CD14-positive monocyte (primary cell): Measurements from ENCODE around the gene PIK3IP1. TPM values are rescaled to one million over a fixed set of nuclear protein-coding genes. Genes with fewer than 3 reads are reported as not detected.

Source experiments
- DNase-seq, 3 donors: peaks; one replicate each; pipeline ENCODE4 v3.0.0-alpha.2; 2011 to 2022
- H2AFZ ChIP-seq: 2 replicates; pipeline ENCODE4 v1.6.0; 2012; ENCODE audit warnings: mild to moderate bottlenecking, low read depth, low read length, inconsistent platforms; ENCODE audit not compliant: insufficient read depth, poor library complexity, severe bottlenecking
- H3K27ac ChIP-seq, 2 donors: 1 replicate in 1 of 2; 2 replicates in 1 of 2; pipeline ENCODE4 v1.5.1; 2012 to 2013; ENCODE audit warnings: low read length in 2 of 2, control low read depth in 1 of 2, inconsistent platforms in 1 of 2, low read depth in 1 of 2, mild to moderate bottlenecking in 1 of 2
- H3K27me3 ChIP-seq, 2 donors: one replicate each; pipeline versions ENCODE4 v1.6.0 to v1.6.1; 2011 to 2013; ENCODE audit warnings: low read length in 2 of 2; ENCODE audit not compliant: control insufficient read depth in 2 of 2, insufficient read depth in 2 of 2
- H3K36me3 ChIP-seq, 2 donors: replicated peaks in 1 of 2; 1 replicate in 1 of 2; 2 replicates in 1 of 2; pipeline versions ENCODE4 v1.5.1 to v1.6.1; 2012 to 2013; ENCODE audit warnings: low read length in 2 of 2, control low read depth in 1 of 2, inconsistent platforms in 1 of 2, mild to moderate bottlenecking in 1 of 2; ENCODE audit not compliant: insufficient read depth in 2 of 2, control insufficient read depth in 1 of 2
- H3K4me1 ChIP-seq, 2 donors: 1 replicate in 1 of 2; 2 replicates in 1 of 2; pipeline versions ENCODE4 v1.5.1 to v1.6.1; 2012 to 2013; ENCODE audit warnings: low read length in 2 of 2, control low read depth in 1 of 2, inconsistent platforms in 1 of 2, mild to moderate bottlenecking in 1 of 2, moderate library complexity in 1 of 2; ENCODE audit not compliant: insufficient read depth in 2 of 2, control insufficient read depth in 1 of 2
- H3K4me2 ChIP-seq: replicated peaks from 2 replicates; pipeline ENCODE3; 2012; ENCODE audit warnings: low read length, moderate library complexity, mild to moderate bottlenecking; ENCODE audit not compliant: poor library complexity, severe bottlenecking; ENCODE audit errors: extremely low read depth
- H3K4me3 ChIP-seq, 3 experiments: fragments of 200-600 bp in 1 of 3; sonication (generic) in 1 of 3; replicated peaks in 1 of 3; 1 replicate in 2 of 3; 2 replicates in 1 of 3; pipeline ENCODE4 v1.5.1; 2011 to 2013; ENCODE audit warnings: low read length in 3 of 3, mild to moderate bottlenecking in 3 of 3, control low read depth in 2 of 3, low read depth in 2 of 3, inconsistent platforms in 1 of 3, moderate library complexity in 1 of 3
- H3K79me2 ChIP-seq: 2 replicates; pipeline ENCODE4 v1.6.0; 2012; ENCODE audit warnings: mild to moderate bottlenecking, control low read depth, inconsistent platforms, low read length, moderate library complexity; ENCODE audit not compliant: insufficient read depth
- H3K9ac ChIP-seq: 2 replicates; pipeline ENCODE4 v1.6.0; 2017; ENCODE audit warnings: low read length, mild to moderate bottlenecking; ENCODE audit not compliant: insufficient read depth, poor library complexity, severe bottlenecking
- H3K9me3 ChIP-seq, 2 donors: replicated peaks in 1 of 2; 1 replicate in 1 of 2; 2 replicates in 1 of 2; pipeline versions ENCODE4 v1.5.1 to v1.6.1; 2012 to 2013; ENCODE audit warnings: low read length in 2 of 2, control low read depth in 1 of 2; ENCODE audit not compliant: control insufficient read depth in 1 of 2, insufficient read depth in 1 of 2
- H4K20me1 ChIP-seq: 2 replicates; pipeline ENCODE4 v1.6.0; 2012; ENCODE audit warnings: mild to moderate bottlenecking, low read length, control low read depth, moderate library complexity; ENCODE audit not compliant: insufficient read depth
- H3K27ac Mint-ChIP-seq, 7 donors: one replicate each; pipeline ENCODE4 v1.8.0; 2020; ENCODE audit warnings: mild to moderate bottlenecking in 7 of 7, mixed read lengths in 7 of 7, moderate library complexity in 6 of 7, inconsistent platforms in 2 of 7
- H3K27me3 Mint-ChIP-seq, 3 donors: one replicate each; pipeline ENCODE4 v1.8.0; 2021 to 2022; ENCODE audit warnings: low read depth in 3 of 3, mild to moderate bottlenecking in 3 of 3, mixed read lengths in 3 of 3, moderate library complexity in 3 of 3, inconsistent platforms in 1 of 3
- H3K36me3 Mint-ChIP-seq, 2 donors: one replicate each; pipeline ENCODE4 v1.8.0; 2020; ENCODE audit warnings: mixed read lengths in 2 of 2, inconsistent platforms in 1 of 2, mild to moderate bottlenecking in 1 of 2
- H3K4me1 Mint-ChIP-seq: one replicate; pipeline ENCODE4 v1.8.0; 2020; ENCODE audit warnings: mild to moderate bottlenecking, mixed read lengths
- H3K4me3 Mint-ChIP-seq, 2 donors: one replicate each; pipeline ENCODE4 v1.8.0; 2020; ENCODE audit warnings: mild to moderate bottlenecking in 2 of 2, mixed read lengths in 2 of 2, moderate library complexity in 1 of 2
- H3K9me3 Mint-ChIP-seq, 7 donors: one replicate each; pipeline ENCODE4 v1.8.0; 2020 to 2022; ENCODE audit warnings: mixed read lengths in 7 of 7, mild to moderate bottlenecking in 6 of 7, moderate library complexity in 6 of 7, inconsistent platforms in 2 of 7
- WGBS: methylation state at CpG from one replicate; pipeline ENCODE4 v1.1.5; 2013; ENCODE audit warnings: missing lambda C conversion rate; ENCODE audit not compliant: insufficient coverage; 5-methylcytosine and 5-hydroxymethylcytosine counted together
- intact Hi-C, 2 donors: fragments of 100-400 bp; cut with micrococcal nuclease; formaldehyde crosslinking; loops; one replicate each; pipeline versions ENCODE4 v1.15.0 to v1.15.1; 2023
- polyA plus RNA-seq, 3 donors: library from polyadenylated mRNA; depleted of rRNA in 1 of 3; unstranded in 2 of 3; stranded (reverse) in 1 of 3; fragments of 300-500 nt in 2 of 3; fragments of >200 nt in 1 of 3; fragmentation: Illumina TruSeq in 2 of 3; gene quantifications; 1 replicate in 2 of 3; 2 replicates in 1 of 3; pipeline ENCODE4 v1.2.3, GENCODE V29; 2012 to 2021
- TF ChIP-seq, protein P1 (sequence below): fragments of 200-600 bp; IDR thresholded peaks from one replicate; pipeline ENCODE4 v1.8.0; 2022; ENCODE audit warnings: antibody characterized with exemption, mild to moderate bottlenecking

The PIK3IP1 gene
- polyA plus RNA-seq, 3 donors: 21.8 to 37.3 (median 21.9) TPM

DNA sequence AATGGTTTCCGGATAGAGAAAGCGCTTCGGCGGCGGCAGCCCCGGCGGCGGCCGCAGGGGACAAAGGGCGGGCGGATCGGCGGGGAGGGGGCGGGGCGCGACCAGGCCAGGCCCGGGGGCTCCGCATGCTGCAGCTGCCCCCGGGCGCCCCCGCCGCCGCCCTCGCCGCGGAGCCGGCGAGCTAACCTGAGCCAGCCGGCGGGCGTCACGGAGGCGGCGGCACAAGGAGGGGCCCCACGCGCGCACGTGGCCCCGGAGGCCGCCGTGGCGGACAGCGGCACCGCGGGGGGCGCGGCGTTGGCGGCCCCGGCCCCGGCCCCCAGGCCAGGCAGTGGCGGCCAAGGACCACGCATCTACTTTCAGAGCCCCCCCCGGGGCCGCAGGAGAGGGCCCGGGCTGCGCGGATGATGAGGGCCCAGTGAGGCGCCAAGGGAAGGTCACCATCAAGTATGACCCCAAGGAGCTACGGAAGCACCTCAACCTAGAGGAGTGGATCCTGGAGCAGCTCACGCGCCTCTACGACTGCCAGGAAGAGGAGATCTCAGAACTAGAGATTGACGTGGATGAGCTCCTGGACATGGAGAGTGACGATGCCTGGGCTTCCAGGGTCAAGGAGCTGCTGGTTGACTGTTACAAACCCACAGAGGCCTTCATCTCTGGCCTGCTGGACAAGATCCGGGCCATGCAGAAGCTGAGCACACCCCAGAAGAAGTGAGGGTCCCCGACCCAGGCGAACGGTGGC lies 15.7 kb downstream of the PIK3IP1 start:
- Mint-ChIP-seq H3K4me3 (no peak overlapping the region), H3K9me3 (peaks cover 0 to 2% (median 0%) of the 10 kb centered on the region in 7 donors), H3K4me1 (peaks cover 4% of the 10 kb centered on the region), H3K27me3 (no peaks in the 10 kb centered on the region), H3K36me3 (peaks cover 75 to 87% of the 10 kb centered on the region in 2 donors), H3K27ac (no peak overlapping the region)
- peaks cover 74 to 92% of the 10 kb centered on the region in 2 donors for H3K36me3 ChIP-seq
- no peaks in the 10 kb centered on the region for H3K27me3 ChIP-seq
- no peaks in the 10 kb centered on the region for H3K9me3 ChIP-seq
- no peak overlapping the region for H3K4me3 ChIP-seq
- WGBS: 95% methylated on average over 50 of the region's 69 CpGs
- peaks cover 4% of the 10 kb centered on the region for H4K20me1 ChIP-seq
- no peak overlapping the region for H3K4me2 ChIP-seq
- H2AFZ ChIP-seq: no peak overlapping the region
- TF ChIP-seq, protein P1, sequence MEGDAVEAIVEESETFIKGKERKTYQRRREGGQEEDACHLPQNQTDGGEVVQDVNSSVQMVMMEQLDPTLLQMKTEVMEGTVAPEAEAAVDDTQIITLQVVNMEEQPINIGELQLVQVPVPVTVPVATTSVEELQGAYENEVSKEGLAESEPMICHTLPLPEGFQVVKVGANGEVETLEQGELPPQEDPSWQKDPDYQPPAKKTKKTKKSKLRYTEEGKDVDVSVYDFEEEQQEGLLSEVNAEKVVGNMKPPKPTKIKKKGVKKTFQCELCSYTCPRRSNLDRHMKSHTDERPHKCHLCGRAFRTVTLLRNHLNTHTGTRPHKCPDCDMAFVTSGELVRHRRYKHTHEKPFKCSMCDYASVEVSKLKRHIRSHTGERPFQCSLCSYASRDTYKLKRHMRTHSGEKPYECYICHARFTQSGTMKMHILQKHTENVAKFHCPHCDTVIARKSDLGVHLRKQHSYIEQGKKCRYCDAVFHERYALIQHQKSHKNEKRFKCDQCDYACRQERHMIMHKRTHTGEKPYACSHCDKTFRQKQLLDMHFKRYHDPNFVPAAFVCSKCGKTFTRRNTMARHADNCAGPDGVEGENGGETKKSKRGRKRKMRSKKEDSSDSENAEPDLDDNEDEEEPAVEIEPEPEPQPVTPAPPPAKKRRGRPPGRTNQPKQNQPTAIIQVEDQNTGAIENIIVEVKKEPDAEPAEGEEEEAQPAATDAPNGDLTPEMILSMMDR: no peak
- peaks cover 5 to 6% of the 10 kb centered on the region in 2 donors for H3K4me1 ChIP-seq
- H3K79me2 ChIP-seq: no peaks in the 10 kb centered on the region
- intact Hi-C loops: loop anchor here in 1 of 2 donors (10.0 kb wide), 2 partner anchors 172 to 512 kb away; partner anchors contain the start of gene SELENOM
- H3K9ac ChIP-seq: no peak overlapping the region
- no peak for DNase-seq
- no peak overlapping the region for H3K27ac ChIP-seq

DNA sequence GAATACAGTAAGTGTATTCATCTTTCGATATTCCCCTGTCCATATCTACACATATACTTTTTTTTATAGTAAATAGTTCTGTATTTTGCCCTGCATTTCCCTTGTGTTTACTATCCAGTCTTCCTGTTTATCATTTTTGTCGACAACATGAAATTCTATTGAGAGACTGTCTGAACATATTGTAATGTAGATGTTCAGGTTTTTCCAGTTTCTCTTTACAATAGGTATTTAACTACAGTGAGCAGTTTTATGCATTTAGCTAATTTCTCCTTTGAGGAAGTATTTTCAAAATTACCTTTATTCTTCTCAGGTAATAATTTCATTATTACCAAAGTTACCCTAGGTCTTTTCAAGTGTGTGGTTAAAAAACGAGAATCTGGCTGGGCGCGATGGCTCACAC lies 16.7 kb downstream of the PIK3IP1 start:
- TF ChIP-seq, protein P1: no peak
- no peaks in the 10 kb centered on the region for H3K79me2 ChIP-seq
- H3K4me2 ChIP-seq: no peak overlapping the region
- peaks cover 0 to 2% (median 0%) of the 10 kb centered on the region in 7 donors for H3K9me3 Mint-ChIP-seq
- peaks cover 74 to 86% of the 10 kb centered on the region in 2 donors for H3K36me3 Mint-ChIP-seq
- H3K36me3 ChIP-seq: peaks cover 70 to 92% of the 10 kb centered on the region in 2 donors
- H3K27ac ChIP-seq: no peak overlapping the region
- H2AFZ ChIP-seq: no peak overlapping the region
- WGBS: 100% methylated on average over 2 of the region's 5 CpGs
- H3K27me3 Mint-ChIP-seq: peaks cover 0 to 2% (median 0%) of the 10 kb centered on the region in 3 donors
- H3K27me3 ChIP-seq: no peaks in the 10 kb centered on the region
- intact Hi-C loops: loop anchor here in 1 of 2 donors (10.0 kb wide), 2 partner anchors 171 to 511 kb away; partner anchors contain the start of gene SELENOM
- peaks cover 4% of the 10 kb centered on the region for H3K4me1 Mint-ChIP-seq
- no peaks in the 10 kb centered on the region for H3K9me3 ChIP-seq
- H3K4me3 Mint-ChIP-seq: no peak overlapping the region
- peaks cover 5 to 6% of the 10 kb centered on the region in 2 donors for H3K4me1 ChIP-seq
- H4K20me1 ChIP-seq: peaks cover 3% of the 10 kb centered on the region
- H3K4me3 ChIP-seq: no peak overlapping the region
- no peak overlapping the region for H3K27ac Mint-ChIP-seq
- no peak overlapping the region for H3K9ac ChIP-seq
- DNase-seq: no peak
